Esophagus muscularis mucosa (tissue), 4 donors: ENCODE measurements around the gene CRHR2.

Source experiments
- CTCF ChIP-seq, 3 experiments: fragments of 200-600 bp in 2 of 3; fragments of 450-650 bp in 1 of 3; sonication (generic) in 2 of 3; IDR thresholded peaks; one replicate each; pipeline ENCODE4 v1.5.1; 2017 to 2019; ENCODE audit warnings: antibody characterized with exemption in 3 of 3, mild to moderate bottlenecking in 2 of 3, moderate library complexity in 1 of 3
- EP300 ChIP-seq: sonication (generic); formaldehyde crosslinking; IDR thresholded peaks from one replicate; pipeline ENCODE4 v1.6.1; 2017; ENCODE audit warnings: antibody characterized with exemption
- POLR2A ChIP-seq: fragments of 450-650 bp; IDR thresholded peaks from one replicate; pipeline ENCODE4 v1.6.1; 2017; ENCODE audit warnings: antibody characterized with exemption, moderate library complexity, mild to moderate bottlenecking, low read depth

- TF ChIP-seq CTCF (IDR thresholded peaks at IDR 0.05) (no peak), POLR2A (no peak), EP300 (no peak)
Measured at GRCh38 chr7:30654296-30655090, 27.8 kb downstream of the CRHR2 start.
